ENCODE measurements around the gene HACD2.

- TF ChIP-seq CTCF (optimal IDR thresholded peaks at IDR 0.05 in 1 of 3, IDR thresholded peaks at IDR 0.05 in 1 of 3, conservative IDR thresholded peaks at IDR 0.05 in 1 of 3; ENCODE audit: extremely low read depth in 1 of 3, insufficient read depth in 2 of 3, low read length in 3 of 3) (no peak), EZH2 (IDR thresholded peaks at IDR 0.05; ENCODE audit: low read length) (no peak)
These were observed 98.4 kb downstream of the HACD2 start for GRCh38 chr3:123486460-123486859.

Data from keratinocyte (primary cell).